B cell (primary cell): ENCODE data around the gene PSMD1. TPM values are rescaled to one million over a fixed set of nuclear protein-coding genes. Genes with fewer than 3 reads are reported as not detected.

Source experiments
- ATAC-seq: fragments of 200-7000 bp; cut with Tn5 transposase; one replicate; pipeline ENCODE4 v1.10.0; 2021; ENCODE audit warnings: low read depth, mild to moderate bottlenecking, moderate number of reproducible peaks, moderate library complexity
- CTCF ChIA-PET: fragments of 350-600 bp; sonication (Branson Sonifier 250); formaldehyde crosslinking; loops from one replicate; lab custom pipeline; 2021; ENCODE audit warnings: antibody characterized with exemption, inconsistent platforms; lab: Charles Lee
- POLR2A ChIA-PET: fragments of 350-600 bp; sonication (Branson Sonifier 250); formaldehyde crosslinking; loops from one replicate; lab custom pipeline; 2021; ENCODE audit warnings: antibody characterized with exemption; lab: Charles Lee
- DNase-seq: peaks from one replicate; pipeline ENCODE4 v3.0.0; 2013
- H2AFZ ChIP-seq: 2 replicates; pipeline ENCODE4 v1.6.1; 2012; ENCODE audit warnings: mild to moderate bottlenecking, low read depth, low read length; ENCODE audit not compliant: insufficient read depth, poor library complexity, severe bottlenecking
- H3K27ac ChIP-seq, 2 donors: 1 replicate in 1 of 2; 2 replicates in 1 of 2; pipeline ENCODE4 v1.5.1; 2012 to 2013; ENCODE audit warnings: low read length in 2 of 2, mild to moderate bottlenecking in 2 of 2, moderate library complexity in 1 of 2
- H3K27me3 ChIP-seq, 4 experiments: fragments of 200-600 bp in 1 of 4; sonication (generic) in 1 of 4; replicated peaks in 1 of 4; 1 replicate in 2 of 4; 2 replicates in 2 of 4; pipeline versions ENCODE4 v1.6.1 to v1.7.0; 2013 to 2016; ENCODE audit warnings: low read length in 3 of 4, mild to moderate bottlenecking in 2 of 4, mixed read lengths in 1 of 4, moderate library complexity in 1 of 4; ENCODE audit not compliant: insufficient read depth in 4 of 4, control insufficient read depth in 3 of 4; ENCODE audit errors: control extremely low read depth in 1 of 4
- H3K36me3 ChIP-seq, 2 experiments: replicated peaks in 1 of 2; 1 replicate in 1 of 2; 2 replicates in 1 of 2; pipeline versions ENCODE4 v1.6.1 to v1.7.1; 2013; ENCODE audit warnings: low read length in 1 of 2; ENCODE audit not compliant: insufficient read depth in 2 of 2, control insufficient read depth in 1 of 2; ENCODE audit errors: control extremely low read depth in 1 of 2, extremely low read depth in 1 of 2
- H3K4me1 ChIP-seq, 2 donors: fragments of 200-600 bp in 1 of 2; sonication (generic) in 1 of 2; 1 replicate in 1 of 2; 2 replicates in 1 of 2; pipeline versions ENCODE4 v1.5.1 to v1.6.1; 2013 to 2017; ENCODE audit warnings: low read length in 2 of 2; ENCODE audit not compliant: control insufficient read depth in 2 of 2, insufficient read depth in 2 of 2
- H3K4me2 ChIP-seq: replicated peaks from 2 replicates; pipeline ENCODE3; 2012; ENCODE audit warnings: mild to moderate bottlenecking, low read depth, low read length; ENCODE audit not compliant: poor library complexity, severe bottlenecking
- H3K4me3 ChIP-seq, 5 experiments: fragments of 200-600 bp in 1 of 5; sonication (generic) in 1 of 5; 1 replicate in 3 of 5; 2 replicates in 2 of 5; pipeline versions ENCODE4 v1.5.1 to v1.7.0; 2011 to 2016; ENCODE audit warnings: low read length in 4 of 5, mild to moderate bottlenecking in 4 of 5, low read depth in 2 of 5, control low read depth in 1 of 5, moderate library complexity in 1 of 5; ENCODE audit not compliant: insufficient read depth in 1 of 5; ENCODE audit errors: control extremely low read depth in 1 of 5, extremely low read depth in 1 of 5
- H3K79me2 ChIP-seq: fragments of 200-600 bp; sonication (generic); one replicate; pipeline ENCODE4 v1.6.0; 2016; ENCODE audit warnings: low read length; ENCODE audit not compliant: control insufficient read depth, insufficient read depth
- H3K9ac ChIP-seq: fragments of 200-600 bp; sonication (generic); 2 replicates; pipeline ENCODE4 v1.6.1; 2017; ENCODE audit warnings: mild to moderate bottlenecking, low read length, moderate library complexity
- H3K9me3 ChIP-seq, 3 donors: one replicate each; pipeline versions ENCODE4 v1.6.1 to v1.7.1; 2013; ENCODE audit warnings: low read length in 2 of 3; ENCODE audit not compliant: control insufficient read depth in 2 of 3, insufficient read depth in 1 of 3; ENCODE audit errors: control extremely low read depth in 1 of 3
- H4K20me1 ChIP-seq: 2 replicates; pipeline ENCODE4 v1.6.0; 2012; ENCODE audit warnings: mild to moderate bottlenecking, low read length; ENCODE audit not compliant: insufficient read depth, control insufficient read depth, poor library complexity, severe bottlenecking
- H3K27ac Mint-ChIP-seq: one replicate; pipeline ENCODE4 v1.8.0; 2021; ENCODE audit warnings: mixed read lengths
- H3K27me3 Mint-ChIP-seq: one replicate; pipeline ENCODE4 v1.8.0; 2021; ENCODE audit warnings: mixed read lengths
- H3K4me1 Mint-ChIP-seq: one replicate; pipeline ENCODE4 v1.8.0; 2021; ENCODE audit warnings: mixed read lengths
- H3K4me3 Mint-ChIP-seq: one replicate; pipeline ENCODE4 v1.8.0; 2021; ENCODE audit warnings: mixed read lengths
- H3K9me3 Mint-ChIP-seq: one replicate; pipeline ENCODE4 v1.8.0; 2022; ENCODE audit warnings: mixed read lengths; ENCODE audit not compliant: insufficient read depth
- CTCF ChIP-seq: fragments of 200-600 bp; IDR thresholded peaks from one replicate; pipeline ENCODE4 v1.8.0; 2022; ENCODE audit warnings: antibody characterized with exemption, mild to moderate bottlenecking
- EZH2 ChIP-seq: IDR thresholded peaks from 2 replicates; pipeline ENCODE4 v1.6.1; 2012; ENCODE audit warnings: borderline replicate concordance, low read depth, mild to moderate bottlenecking, moderate library complexity, low read length; ENCODE audit not compliant: insufficient read depth, poor library complexity, severe bottlenecking
- WGBS: methylation state at CpG from one replicate; pipeline ENCODE4 v1.1.5; 2013; ENCODE audit warnings: missing lambda C conversion rate; ENCODE audit not compliant: insufficient coverage; 5-methylcytosine and 5-hydroxymethylcytosine counted together
- intact Hi-C: fragments of 100-400 bp; cut with micrococcal nuclease; formaldehyde crosslinking; loops from one replicate; pipeline ENCODE4 v1.10.0; 2022
- polyA plus RNA-seq: library from polyadenylated mRNA; depleted of rRNA; stranded (reverse); fragments of >200 nt; gene quantifications from 2 replicates; pipeline ENCODE4 v1.2.3, GENCODE V29; 2012
- total RNA-seq, 2 donors: library from RNA; stranded (reverse); fragments of 120-200 nt in 1 of 2; gene quantifications; 1 replicate in 1 of 2; 2 replicates in 1 of 2; pipeline versions ENCODE4 v1.2.3 to v1.2.4, GENCODE V29; 2013 to 2022

The PSMD1 gene
- total and polyA plus RNA-seq, 2 donors (not counting 1 experiment from before 2014, with no cell fraction given): 21.5 to 48.2 TPM

GRCh38 chr2:231127936-231128335 is 71.3 kb downstream of the PSMD1 start:
- Mint-ChIP-seq H3K27ac (no peak overlapping the region), H3K27me3 (no peaks in the 10 kb centered on the region), H3K4me1 (peaks cover 10% of the 10 kb centered on the region), H3K9me3 (no peaks in the 10 kb centered on the region), H3K4me3 (no peak overlapping the region)
- no peaks in the 10 kb centered on the region for H4K20me1 ChIP-seq
- CTCF ChIA-PET: interaction anchor here (1.8 kb wide), 1 partner anchor 17 kb away, joined by 6 read pairs; no protein-coding TSS in a partner anchor
- DNase-seq (no peak), ATAC-seq (no peak)
- H3K4me1 ChIP-seq: no peaks in the 10 kb centered on the region
- WGBS: no CpG with 5 or more reads among the region's 1 CpG
- no peak overlapping the region for H2AFZ ChIP-seq
- no peak overlapping the region for H3K27ac ChIP-seq
- intact Hi-C loops: no loop called here
- H3K9ac ChIP-seq: no peak overlapping the region
- no peaks in the 10 kb centered on the region for H3K9me3 ChIP-seq
- no peak overlapping the region for H3K4me3 ChIP-seq
- H3K27me3 ChIP-seq: no peaks in the 10 kb centered on the region
- H3K4me2 ChIP-seq: no peak overlapping the region
- no peaks in the 10 kb centered on the region for H3K36me3 ChIP-seq
- POLR2A ChIA-PET: no interaction called here
- no peaks in the 10 kb centered on the region for H3K79me2 ChIP-seq
- TF ChIP-seq EZH2: no peak
- no peak for TF ChIP-seq CTCF

GRCh38 chr2:231128541-231128940 is 71.9 kb downstream of the PSMD1 start:
- Histone ChIP-seq H2AFZ (no peak overlapping the region), H3K27ac (no peak overlapping the region), H3K79me2 (no peaks in the 10 kb centered on the region), H4K20me1 (no peaks in the 10 kb centered on the region), H3K9ac (no peak overlapping the region), H3K27me3 (no peaks in the 10 kb centered on the region), H3K4me2 (no peak overlapping the region), H3K9me3 (no peaks in the 10 kb centered on the region), H3K36me3 (no peaks in the 10 kb centered on the region), H3K4me3 (no peak overlapping the region), H3K4me1 (no peaks in the 10 kb centered on the region)
- H3K4me3 Mint-ChIP-seq: no peak overlapping the region
- no peaks in the 10 kb centered on the region for H3K9me3 Mint-ChIP-seq
- ChIA-PET CTCF (interaction anchor here (1.8 kb wide), 1 partner anchor 16 kb away, joined by 6 read pairs; no protein-coding TSS in a partner anchor), POLR2A (interaction anchor here (0.6 kb wide), 1 partner anchor 584 kb away, joined by 3 read pairs; no protein-coding TSS in a partner anchor)
- no peak for TF ChIP-seq CTCF
- TF ChIP-seq EZH2: no peak
- H3K27ac Mint-ChIP-seq: no peak overlapping the region
- ATAC-seq: no peak
- peaks cover 8% of the 10 kb centered on the region for H3K4me1 Mint-ChIP-seq
- intact Hi-C loops: no loop called here
- no peaks in the 10 kb centered on the region for H3K27me3 Mint-ChIP-seq
- no peak for DNase-seq
